ENCODE data around the gene SMIM41.
"Not testable (repeated sequence)": the region's sequence is repeated elsewhere in the genome, so short reads cannot be mapped to it uniquely, and the experiment has no call there.

Gene SMIM41

DNA sequence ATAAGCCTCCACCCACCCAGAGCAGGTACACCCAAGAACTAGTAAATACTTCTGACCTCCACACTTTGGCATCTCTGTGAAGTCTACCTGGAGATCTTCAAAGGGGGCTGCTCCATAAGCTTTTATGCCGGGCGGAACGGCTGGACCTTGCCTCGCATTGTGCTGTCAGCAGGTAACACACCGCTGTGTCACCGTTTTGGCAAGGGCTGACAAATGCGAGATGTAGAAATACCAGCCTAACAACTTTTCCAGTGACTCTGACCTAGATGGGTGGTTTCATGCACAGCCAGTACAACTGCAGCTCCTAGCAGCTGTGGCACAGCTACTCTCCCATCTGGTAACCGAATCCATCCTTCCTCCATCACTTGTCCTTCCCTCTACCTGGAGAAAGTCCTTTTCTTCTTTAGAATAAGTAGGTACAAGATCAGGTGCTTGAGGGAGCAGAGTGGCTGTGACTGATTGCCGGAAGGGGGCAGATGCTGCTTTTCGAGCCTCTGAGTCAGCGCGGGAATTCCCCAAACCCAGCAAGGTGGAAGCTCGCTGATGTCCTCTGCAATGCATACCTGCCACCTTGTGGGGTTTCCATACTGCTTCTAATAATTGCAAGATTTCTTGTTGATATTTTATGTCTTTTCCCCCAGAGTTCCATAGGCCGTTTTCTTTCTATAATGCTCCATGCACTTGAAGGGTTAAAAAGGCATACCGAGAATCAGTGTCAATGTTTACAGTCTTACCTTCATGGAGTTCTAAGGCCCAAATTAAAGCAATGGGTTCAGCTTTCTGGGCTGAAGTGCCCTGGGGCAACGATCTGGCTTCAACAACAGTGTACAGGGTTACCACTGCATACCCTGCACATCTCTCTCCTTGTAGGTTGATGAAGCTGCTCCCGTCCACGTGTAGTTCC lies 37.0 kb downstream of the SMIM41 start:
- TF ChIP-seq, protein P1, sequence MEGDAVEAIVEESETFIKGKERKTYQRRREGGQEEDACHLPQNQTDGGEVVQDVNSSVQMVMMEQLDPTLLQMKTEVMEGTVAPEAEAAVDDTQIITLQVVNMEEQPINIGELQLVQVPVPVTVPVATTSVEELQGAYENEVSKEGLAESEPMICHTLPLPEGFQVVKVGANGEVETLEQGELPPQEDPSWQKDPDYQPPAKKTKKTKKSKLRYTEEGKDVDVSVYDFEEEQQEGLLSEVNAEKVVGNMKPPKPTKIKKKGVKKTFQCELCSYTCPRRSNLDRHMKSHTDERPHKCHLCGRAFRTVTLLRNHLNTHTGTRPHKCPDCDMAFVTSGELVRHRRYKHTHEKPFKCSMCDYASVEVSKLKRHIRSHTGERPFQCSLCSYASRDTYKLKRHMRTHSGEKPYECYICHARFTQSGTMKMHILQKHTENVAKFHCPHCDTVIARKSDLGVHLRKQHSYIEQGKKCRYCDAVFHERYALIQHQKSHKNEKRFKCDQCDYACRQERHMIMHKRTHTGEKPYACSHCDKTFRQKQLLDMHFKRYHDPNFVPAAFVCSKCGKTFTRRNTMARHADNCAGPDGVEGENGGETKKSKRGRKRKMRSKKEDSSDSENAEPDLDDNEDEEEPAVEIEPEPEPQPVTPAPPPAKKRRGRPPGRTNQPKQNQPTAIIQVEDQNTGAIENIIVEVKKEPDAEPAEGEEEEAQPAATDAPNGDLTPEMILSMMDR (IDR thresholded peaks at IDR 0.05; ENCODE audit: extremely low read depth, missing control alignments): peak; percentile 30
- not testable (repeated sequence) for DNase-seq (ENCODE audit: low spot score)

DNA sequence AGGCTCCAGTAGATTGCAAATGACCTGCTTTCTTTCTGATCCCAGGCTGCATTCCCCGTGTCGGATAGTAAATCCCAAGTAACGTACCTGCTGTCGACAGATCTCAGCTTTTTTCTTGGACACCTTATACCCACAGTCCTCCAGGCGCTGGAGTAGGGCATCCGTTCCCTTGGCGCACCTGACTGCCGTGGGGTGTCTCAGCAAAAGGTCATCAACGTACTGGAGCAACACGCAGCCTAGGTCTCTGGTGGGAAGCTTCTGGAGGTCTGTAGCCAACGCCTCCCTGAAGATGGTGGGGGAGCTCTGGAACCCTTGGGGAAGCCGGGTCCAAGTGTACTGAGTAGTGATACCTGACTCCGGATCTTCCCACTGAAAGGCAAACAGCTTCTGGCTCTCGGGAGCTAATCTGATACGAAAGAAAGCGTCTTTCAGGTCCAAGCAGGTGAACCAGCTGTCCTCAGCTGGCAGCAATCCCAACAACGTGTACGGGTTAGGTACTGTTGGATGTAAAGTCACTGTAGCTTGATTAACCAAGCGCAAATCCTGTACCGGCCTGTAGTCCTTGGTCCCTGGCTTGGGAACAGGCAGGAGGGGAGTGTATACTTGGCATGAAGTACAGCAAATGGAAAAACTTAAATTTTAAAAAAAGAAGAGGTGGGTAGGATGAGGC lies 38.4 kb downstream of the SMIM41 start:
- not testable (repeated sequence) for DNase-seq (ENCODE audit: low spot score)

DNA sequence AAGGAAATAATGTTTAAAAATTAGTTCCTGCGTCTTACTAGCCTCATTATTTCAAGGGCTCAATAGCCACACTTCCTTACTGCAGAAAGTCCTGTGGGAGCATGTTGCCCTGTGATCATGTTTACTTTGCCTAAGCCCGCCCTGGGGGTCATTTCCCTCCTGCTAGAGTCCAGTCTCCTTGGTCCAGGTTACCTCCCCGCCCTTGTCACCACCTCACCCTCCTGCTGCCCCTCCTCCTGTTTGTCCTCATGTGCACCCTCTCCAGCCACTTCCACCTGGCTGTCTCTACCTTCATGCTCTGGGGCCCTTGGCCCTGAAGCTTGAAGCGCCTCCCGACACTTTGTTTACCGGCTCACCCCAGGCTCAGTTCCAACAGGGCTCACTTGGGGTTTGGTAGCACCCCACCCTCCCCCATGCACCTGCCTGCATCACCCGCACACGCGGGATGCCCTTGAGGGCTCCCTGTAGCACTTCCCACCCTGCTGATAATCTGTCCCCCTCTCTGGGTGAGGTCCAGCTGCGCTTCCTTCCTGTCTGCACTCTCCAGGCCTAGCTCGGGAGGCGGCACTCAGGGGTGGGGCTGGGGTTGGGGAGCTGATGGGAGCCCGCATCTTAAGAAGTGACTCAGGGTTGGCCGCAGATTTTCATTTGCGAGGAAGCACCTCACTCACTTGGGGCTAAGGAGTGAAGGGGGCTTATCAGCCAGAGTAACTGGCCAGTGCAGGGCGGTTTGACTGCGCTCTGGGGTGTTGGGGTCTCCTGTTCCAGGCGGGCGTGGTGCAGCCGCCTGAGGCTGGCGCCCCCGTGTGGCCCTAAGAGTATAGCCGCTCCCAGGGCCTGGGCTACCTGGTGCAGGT lies 40.1 kb downstream of the SMIM41 start:
- TF ChIP-seq, protein P1 (IDR thresholded peaks at IDR 0.05; ENCODE audit: extremely low read depth, missing control alignments): peak; percentile 77
- peak; percentile 64 for DNase-seq (ENCODE audit: low spot score)

DNA sequence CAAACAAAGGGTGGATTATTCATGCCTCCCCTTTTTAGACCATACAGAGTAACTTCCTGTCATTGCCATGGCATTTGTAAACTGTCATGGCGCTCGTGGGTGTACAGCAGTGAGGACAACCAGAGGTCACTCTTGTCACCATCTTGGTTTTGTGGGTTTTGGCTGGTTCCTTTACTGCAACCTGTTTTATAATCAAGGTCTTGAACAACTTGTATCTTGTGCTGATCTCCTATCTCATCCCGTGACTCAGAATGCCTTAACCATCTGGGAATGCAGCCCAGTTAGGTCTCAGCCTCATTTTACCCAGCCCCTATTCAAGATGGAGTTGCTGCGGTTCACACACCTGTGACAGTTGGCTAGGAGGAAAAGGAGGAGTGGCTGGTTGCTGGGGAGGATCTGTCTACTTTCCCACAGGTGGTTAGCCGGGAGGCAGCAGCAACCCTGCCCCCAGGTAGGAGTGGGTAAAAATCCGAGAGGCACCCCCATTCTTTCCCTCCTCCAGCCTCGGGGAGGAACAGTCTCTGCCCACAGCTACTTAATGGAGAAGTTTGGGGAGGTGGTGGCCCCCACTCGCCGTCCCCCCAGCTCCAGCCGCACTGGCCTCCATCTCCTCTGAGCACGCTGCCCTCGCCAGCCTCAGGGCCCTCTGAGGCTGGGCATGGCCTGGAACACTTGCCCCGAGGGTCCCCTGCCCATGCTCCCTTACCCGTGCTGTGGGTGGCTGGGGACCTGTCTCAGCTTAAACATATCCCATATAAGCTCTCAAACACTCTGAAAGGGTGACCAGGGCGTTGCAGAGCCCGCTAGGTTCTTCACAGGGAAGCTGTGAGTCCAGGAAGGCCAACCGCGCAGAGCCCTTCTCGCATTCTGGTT lies 41.7 kb downstream of the SMIM41 start:
- TF ChIP-seq, protein P1 (IDR thresholded peaks at IDR 0.05; ENCODE audit: extremely low read depth, missing control alignments): no peak
- peak; percentile 1 for DNase-seq (ENCODE audit: low spot score)

DNA sequence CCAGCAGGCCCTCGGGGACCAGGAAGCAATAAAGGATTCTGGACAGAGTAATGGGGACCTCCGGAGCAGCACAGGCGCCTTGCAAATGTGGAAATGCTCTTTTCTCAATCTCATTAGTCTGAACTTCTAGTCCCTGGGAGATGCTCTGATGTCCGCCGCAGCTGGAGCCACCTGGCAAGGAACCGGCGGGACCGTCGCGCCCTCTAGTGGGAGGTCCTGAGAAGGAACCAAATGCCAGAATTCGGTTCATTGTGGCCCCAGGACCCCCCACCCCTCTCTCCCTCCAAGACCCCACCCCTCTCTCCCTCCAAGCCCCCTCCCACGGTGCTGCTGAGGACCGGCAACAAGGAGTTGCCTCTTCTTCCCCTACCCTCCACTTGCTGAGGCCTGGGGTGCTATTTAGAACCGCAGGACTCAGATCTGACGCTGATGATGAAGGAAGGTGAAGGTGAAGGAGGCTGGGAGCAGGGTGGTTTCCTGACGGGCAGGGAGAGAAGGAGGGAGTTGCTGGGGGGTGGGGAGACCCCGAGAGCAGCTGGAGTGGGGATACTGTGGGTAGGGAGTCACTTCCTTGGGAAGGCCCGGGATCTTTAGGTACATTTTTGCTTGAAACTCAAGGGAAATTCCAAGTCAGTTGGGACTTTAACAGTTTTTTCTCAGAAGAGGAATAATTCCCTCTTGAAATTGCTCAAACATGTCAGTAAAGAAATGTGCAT lies 42.5 kb downstream of the SMIM41 start:
- TF ChIP-seq, protein P1 (IDR thresholded peaks at IDR 0.05; ENCODE audit: extremely low read depth, missing control alignments): peak; percentile 82
- peak; percentile 75 for DNase-seq (ENCODE audit: low spot score)

DNA sequence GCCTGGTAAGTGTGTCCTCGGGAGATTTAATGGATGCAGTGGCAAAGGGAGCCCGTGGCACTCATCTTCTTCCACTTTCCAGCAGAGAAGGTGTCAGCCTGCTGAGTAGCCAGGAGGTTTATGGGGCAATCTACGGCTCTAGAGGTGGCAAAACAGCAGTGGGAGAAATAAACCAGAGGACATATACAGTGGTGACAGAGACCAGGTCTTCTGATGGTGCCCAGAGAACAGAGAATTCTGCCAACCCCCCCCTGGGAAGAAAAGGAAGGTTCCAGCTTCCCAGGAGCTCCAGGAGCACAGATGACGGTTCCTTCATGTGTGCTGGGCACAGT lies 43.0 kb downstream of the SMIM41 start:
- TF ChIP-seq, protein P1 (IDR thresholded peaks at IDR 0.05; ENCODE audit: extremely low read depth, missing control alignments): no peak
- DNase-seq (ENCODE audit: low spot score): no peak

Data from GM20000 (cell line).